SU-DHL-6 (cell line): ENCODE data around the gene UBA5.
"Not testable (repeated sequence)": the region's sequence is repeated elsewhere in the genome, so short reads cannot be mapped to it uniquely, and the experiment has no call there.

ENCODE experiments used
- H2AFZ ChIP-seq: fragments of 200-600 bp; sonication (generic); 2 replicates; pipeline ENCODE4 v1.6.1; 2014; ENCODE audit warnings: low read depth, mild to moderate bottlenecking, moderate library complexity, mixed read lengths, antibody characterized with exemption, low read length; ENCODE audit not compliant: severe bottlenecking
- H3F3A ChIP-seq: fragments of 200-600 bp; shearing (Covaris generic); 2 replicates; pipeline ENCODE4 v1.6.0; 2016; ENCODE audit warnings: antibody characterized with exemption, mild to moderate bottlenecking; ENCODE audit not compliant: insufficient read depth
- H3K27ac ChIP-seq: fragments of 200-600 bp; sonication (generic); 2 replicates; pipeline ENCODE4 v1.5.1; 2016; ENCODE audit warnings: low read depth, mild to moderate bottlenecking, low read length, moderate library complexity, mixed read lengths
- H3K27me3 ChIP-seq: fragments of 200-600 bp; sonication (generic), shearing (Covaris generic); 2 replicates; pipeline ENCODE4 v1.6.0; 2014; ENCODE audit warnings: mild to moderate bottlenecking, low read length
- H3K36me3 ChIP-seq: fragments of 200-600 bp; sonication (generic); 2 replicates; pipeline ENCODE4 v1.6.1; 2014; ENCODE audit warnings: mild to moderate bottlenecking, low read length, mixed read lengths
- H3K4me2 ChIP-seq: fragments of 300-600, 200-600 bp; shearing (Covaris generic), sonication (generic); 2 replicates; pipeline ENCODE4 v1.6.0; 2014; ENCODE audit warnings: low read length, low read depth, mild to moderate bottlenecking; ENCODE audit not compliant: poor library complexity, severe bottlenecking
- H3K4me3 ChIP-seq: fragments of 200-600 bp; sonication (generic); 2 replicates; pipeline ENCODE4 v1.5.1; 2014; ENCODE audit warnings: antibody characterized with exemption, low read length, mild to moderate bottlenecking, mixed read lengths; ENCODE audit not compliant: insufficient read depth, poor library complexity, severe bottlenecking
- H3K79me2 ChIP-seq: fragments of 200-600 bp; sonication (generic); 2 replicates; pipeline ENCODE4 v1.6.1; 2014; ENCODE audit warnings: mild to moderate bottlenecking, low read length, moderate library complexity; ENCODE audit not compliant: insufficient read depth
- H3K9ac ChIP-seq: fragments of 200-600 bp; sonication (generic); 2 replicates; pipeline ENCODE4 v1.7.0; 2014; ENCODE audit warnings: mild to moderate bottlenecking, low read length
- H3K9me2 ChIP-seq: fragments of 200-600 bp; sonication (generic); replicated peaks from 2 replicates; pipeline ENCODE4 v1.6.1; 2014; ENCODE audit warnings: low read length; ENCODE audit not compliant: insufficient read depth
- H3K9me3 ChIP-seq: fragments of 200-600 bp; sonication (generic); 2 replicates; pipeline ENCODE4 v1.6.1; 2014; ENCODE audit warnings: low read length, mixed read lengths; ENCODE audit not compliant: insufficient read depth
- H4K20me1 ChIP-seq: fragments of 200-600 bp; sonication (generic); 2 replicates; pipeline ENCODE4 v1.6.1; 2014; ENCODE audit warnings: low read depth, mild to moderate bottlenecking, antibody characterized with exemption, low read length, moderate library complexity, mixed read lengths
- CTCF ChIP-seq: fragments of 200-600 bp; sonication (generic); IDR thresholded peaks from one replicate; pipeline ENCODE4 v1.5.1; 2017; ENCODE audit warnings: antibody characterized with exemption, mild to moderate bottlenecking, low read length, moderate library complexity; ENCODE audit not compliant: insufficient read depth, poor library complexity, severe bottlenecking
- EZH2phosphoT487 ChIP-seq: fragments of 200-600 bp; sonication (generic), shearing (Covaris generic); conservative IDR thresholded peaks from 2 replicates; pipeline ENCODE4 v1.6.1; 2018; ENCODE audit warnings: mild to moderate bottlenecking, antibody characterized with exemption, low read length, moderate library complexity, mixed read lengths

The UBA5 gene

GRCh38 chr3:132660052-132660810, at the start of gene UBA5:
UBA5 (plus strand) TSS chr3:132660329; CDS start chr3:132660538, 209 bp downstream.
- H3K27ac ChIP-seq, result peak within 1 kb of the TSS; percentile 46
- H3F3A ChIP-seq, result no peaks in the 10 kb centered on the region
- H3K9me3 ChIP-seq, result no peaks in the 10 kb centered on the region
- TF ChIP-seq CTCF (no peak), EZH2phosphoT487 (no peak)
- peak within 1 kb of the TSS; percentile 89 for H2AFZ ChIP-seq
- no peaks in the 10 kb centered on the region for H3K9me2 ChIP-seq
- H3K9ac ChIP-seq, result peak within 1 kb of the TSS; percentile 90
- H3K4me3 ChIP-seq, result peak within 1 kb of the TSS; percentile 77
- no peaks in the 10 kb centered on the region for H3K27me3 ChIP-seq
- H3K79me2 ChIP-seq, result peaks cover 23% of the 10 kb centered on the region; the same call in 1 of the 2 replicates
- H3K4me2 ChIP-seq, result peak within 1 kb of the TSS; percentile 84
- H3K36me3 ChIP-seq, result no peaks in the 10 kb centered on the region
- H4K20me1 ChIP-seq, result no peaks in the 10 kb centered on the region

- H3F3A ChIP-seq, H3K4me2 ChIP-seq, H3K4me3 ChIP-seq, H3K79me2 ChIP-seq, H3K27me3 ChIP-seq, H2AFZ ChIP-seq, H3K9ac ChIP-seq, H3K9me2 ChIP-seq, H3K27ac ChIP-seq, H3K9me3 ChIP-seq, H4K20me1 ChIP-seq, H3K36me3 ChIP-seq: not testable (repeated sequence)
Measured at GRCh38 chr3:132615301-132615700, 44.8 kb upstream of the UBA5 start.

- Histone ChIP-seq H2AFZ (no peak overlapping the region), H3K79me2 (no peaks in the 10 kb centered on the region), H3K36me3 (no peaks in the 10 kb centered on the region; the same call in 1 of the 2 replicates), H3K9ac (no peak overlapping the region), H3K27me3 (no peaks in the 10 kb centered on the region), H4K20me1 (no peaks in the 10 kb centered on the region), H3F3A (no peaks in the 10 kb centered on the region), H3K4me2 (no peak overlapping the region), H3K9me2 (no peaks in the 10 kb centered on the region), H3K9me3 (no peaks in the 10 kb centered on the region), H3K4me3 (no peak overlapping the region), H3K27ac (no peak overlapping the region)
- no peak for TF ChIP-seq EZH2phosphoT487
- TF ChIP-seq CTCF, result no peak
Measured at GRCh38 chr3:132615881-132616280, 44.2 kb upstream of the UBA5 start.

GRCh38 chr3:132616780-132617179, 43.3 kb upstream of the UBA5 start:
- no peaks in the 10 kb centered on the region for H3K79me2 ChIP-seq
- no peak overlapping the region for H3K4me2 ChIP-seq
- no peaks in the 10 kb centered on the region for H3K27me3 ChIP-seq
- TF ChIP-seq EZH2phosphoT487 (no peak), CTCF (no peak)
- no peak overlapping the region for H3K9ac ChIP-seq
- H3F3A ChIP-seq, result no peaks in the 10 kb centered on the region
- H3K36me3 ChIP-seq, result no peaks in the 10 kb centered on the region; the same call in 1 of the 2 replicates
- H3K9me3 ChIP-seq, result no peaks in the 10 kb centered on the region
- no peaks in the 10 kb centered on the region for H3K9me2 ChIP-seq
- no peak overlapping the region for H3K27ac ChIP-seq
- no peaks in the 10 kb centered on the region for H4K20me1 ChIP-seq
- H3K4me3 ChIP-seq, result no peak overlapping the region
- H2AFZ ChIP-seq, result no peak overlapping the region
